Measurements from ENCODE around the gene TBP.

TBP gene

DNA sequence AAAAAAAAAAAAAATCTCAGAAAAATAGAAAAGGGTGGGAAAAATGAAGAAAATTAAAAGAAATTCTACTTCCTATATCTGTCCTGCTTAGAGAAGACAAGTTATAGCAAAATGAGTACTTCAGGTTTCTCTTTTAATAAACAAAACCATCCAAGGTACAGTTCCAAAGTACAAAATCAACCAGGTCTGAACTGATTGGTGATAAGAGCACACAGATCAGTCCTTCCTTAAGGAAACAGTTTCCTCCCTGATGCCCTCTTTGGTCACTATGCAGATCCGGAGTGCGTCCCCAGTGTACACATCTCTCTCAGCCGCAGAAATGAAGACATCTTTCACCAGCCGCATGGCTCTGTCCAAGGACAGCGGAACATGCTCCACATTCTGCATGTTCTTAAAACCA lies 19.2 kb upstream of the TBP start:
- DNase-seq (ENCODE audit: low read depth in 2 of 2) = no peak

DNA sequence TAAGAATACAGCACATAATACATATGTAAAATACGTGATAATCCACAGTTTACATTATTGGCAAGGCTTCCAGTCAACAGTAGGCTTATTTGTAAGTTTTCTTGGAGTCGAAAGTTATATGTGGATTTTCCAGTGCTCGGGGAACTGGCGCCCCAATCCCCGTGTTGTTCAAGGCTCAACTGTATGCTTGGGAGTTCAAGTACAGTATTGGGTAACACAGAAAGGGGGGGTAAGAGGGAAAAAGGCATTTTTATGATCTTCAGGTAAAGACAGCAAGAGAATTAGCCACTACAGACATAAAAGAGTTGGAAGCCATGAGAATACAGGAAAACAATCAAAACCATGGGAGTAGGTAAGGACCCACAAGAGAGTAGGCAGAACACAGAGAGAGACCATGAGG lies 17.5 kb upstream of the TBP start:
- DNase-seq (ENCODE audit: low read depth in 2 of 2) = no peak

DNA sequence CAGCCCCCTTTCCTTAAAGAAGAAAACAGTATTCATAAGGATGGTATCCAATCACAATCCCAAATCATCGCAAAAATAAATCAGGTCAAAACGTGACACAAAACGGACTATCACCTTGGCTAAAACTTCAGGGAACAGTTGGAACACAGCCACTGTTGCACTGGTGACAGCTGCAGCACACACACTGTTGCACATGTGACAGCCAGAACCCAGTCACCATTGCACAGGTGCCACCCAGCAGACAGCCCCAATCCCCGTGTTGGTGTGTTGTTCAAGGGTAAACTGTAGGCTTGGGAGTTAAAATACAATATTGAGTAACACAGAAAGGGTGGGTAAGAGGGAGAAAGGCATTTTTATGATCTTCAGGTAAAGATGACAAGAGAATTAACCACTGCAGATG lies 16.8 kb upstream of the TBP start:
- DNase-seq (ENCODE audit: low read depth in 2 of 2) = no peak

DNA sequence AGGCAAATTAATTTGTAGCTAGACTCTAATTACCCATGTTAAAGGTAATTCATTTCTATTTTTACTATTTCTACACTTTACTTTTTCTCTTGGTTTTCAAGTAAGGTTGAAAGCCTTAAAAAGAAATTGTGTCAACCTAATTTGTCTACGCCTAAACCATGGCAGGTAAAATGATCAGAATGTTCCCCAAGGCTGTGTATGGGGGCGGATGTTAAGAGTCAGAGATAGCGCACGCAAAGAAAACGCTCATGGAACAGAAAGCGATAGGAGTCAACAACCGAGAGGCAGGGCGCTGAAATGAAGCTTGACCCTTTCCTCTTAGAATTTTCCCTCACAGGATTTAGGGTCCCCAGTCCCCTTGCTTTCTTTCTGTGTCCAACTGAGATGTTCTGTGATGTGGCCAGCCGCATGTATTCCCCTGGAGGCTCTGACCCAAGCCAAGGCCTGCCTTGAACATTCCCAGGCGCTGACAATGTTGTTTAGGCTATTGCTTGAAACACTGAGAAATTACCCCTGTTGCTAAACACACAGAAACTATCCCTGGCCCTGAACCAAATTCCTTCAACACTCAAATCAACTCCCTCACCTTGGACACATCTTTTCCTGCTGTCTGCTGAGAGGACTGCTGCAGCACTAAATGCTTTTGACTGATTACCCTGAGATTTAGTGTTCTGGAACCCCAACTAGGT lies 12.0 kb upstream of the TBP start:
- no peak for DNase-seq (ENCODE audit: low read depth in 2 of 2)

GRCh38 chr6:170545405-170545804 lies 8.8 kb upstream of the TBP start:
- no peak for DNase-seq (ENCODE audit: low read depth in 2 of 2)

- DNase-seq (ENCODE audit: low read depth in 2 of 2) = peak; percentile 69 to 74
Observed at GRCh38 chr6:170552765-170553533, 1.2 kb upstream of the TBP start, which contains the start of gene PSMB1. Gene PSMB1 (minus strand): TSS chr6:170553307. CDS start chr6:170553242, 65 bp downstream.

- no peak for DNase-seq (ENCODE audit: low read depth in 2 of 2)
Observed at GRCh38 chr6:170553534-170554012, 596 bp upstream of the TBP start.

DNA sequence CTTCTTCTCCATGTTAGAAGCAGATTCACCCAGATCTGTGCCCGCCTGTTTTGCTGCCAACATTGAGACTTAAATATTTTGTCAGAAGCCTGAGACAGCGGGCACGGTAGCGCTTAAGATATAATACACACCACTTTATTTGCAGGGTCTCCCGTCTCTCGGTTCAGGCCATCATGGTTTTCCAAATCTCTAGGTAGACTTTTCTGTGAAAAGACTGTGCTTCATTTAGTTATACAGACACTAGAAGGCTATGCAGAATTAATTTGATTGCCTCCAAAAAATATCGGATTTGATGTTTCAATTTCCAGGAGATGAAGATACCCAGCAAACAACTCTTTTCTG lies 598 bp downstream of the TBP start:
- no peak for DNase-seq (ENCODE audit: low read depth in 2 of 2)

- no peak for DNase-seq (ENCODE audit: low read depth in 2 of 2)
Observed at GRCh38 chr6:170555305-170555704, 1.1 kb downstream of the TBP start.

DNA sequence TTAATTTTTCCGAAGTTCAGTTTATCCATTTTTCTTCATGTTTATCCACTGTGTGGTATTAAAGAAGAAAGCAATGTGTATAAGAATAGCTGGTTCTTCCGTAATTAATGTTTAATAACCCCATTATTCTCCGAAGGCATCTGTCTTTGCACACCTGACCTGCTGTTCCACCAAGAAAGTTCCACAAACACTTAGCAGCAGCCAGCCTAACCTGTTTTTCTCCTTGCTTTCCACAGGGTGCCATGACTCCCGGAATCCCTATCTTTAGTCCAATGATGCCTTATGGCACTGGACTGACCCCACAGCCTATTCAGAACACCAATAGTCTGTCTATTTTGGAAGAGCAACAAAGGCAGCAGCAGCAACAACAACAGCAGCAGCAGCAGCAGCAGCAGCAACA lies 7.4 kb downstream of the TBP start:
- no peak for DNase-seq (ENCODE audit: low read depth in 2 of 2)

GRCh38 chr6:170564936-170565530 lies 10.9 kb downstream of the TBP start:
- DNase-seq (ENCODE audit: low read depth in 2 of 2) = no peak

GRCh38 chr6:170572704-170573466 lies 18.7 kb downstream of the TBP start:
- DNase-seq (ENCODE audit: low read depth in 2 of 2) = no peak

DNA sequence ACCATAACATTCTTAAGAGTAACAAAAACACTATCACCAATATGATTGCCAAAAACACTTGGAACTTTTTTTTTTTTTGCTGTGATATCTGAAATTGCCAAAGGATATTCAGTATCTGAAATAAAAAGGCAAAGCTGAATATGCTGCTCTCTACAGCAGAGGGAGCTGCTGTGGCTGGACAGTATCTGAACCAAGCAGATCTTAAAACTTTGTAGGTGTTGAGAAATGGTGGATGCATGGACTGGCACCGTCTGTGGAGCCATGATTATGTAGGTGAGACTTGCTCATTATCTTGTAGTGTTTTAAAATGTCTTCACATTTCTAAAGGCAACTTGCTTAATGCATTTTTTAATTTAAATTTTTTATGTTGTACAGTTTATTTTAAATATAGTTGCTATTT lies 21.1 kb downstream of the TBP start:
- no peak for DNase-seq (ENCODE audit: low read depth in 2 of 2)

GRCh38 chr6:170578909-170579308 lies 24.7 kb downstream of the TBP start:
- no peak for DNase-seq (ENCODE audit: low read depth in 2 of 2)

GRCh38 chr6:170583756-170584180 lies 29.6 kb downstream of the TBP start:
- DNase-seq (ENCODE audit: low read depth in 2 of 2) = no peak

DNA sequence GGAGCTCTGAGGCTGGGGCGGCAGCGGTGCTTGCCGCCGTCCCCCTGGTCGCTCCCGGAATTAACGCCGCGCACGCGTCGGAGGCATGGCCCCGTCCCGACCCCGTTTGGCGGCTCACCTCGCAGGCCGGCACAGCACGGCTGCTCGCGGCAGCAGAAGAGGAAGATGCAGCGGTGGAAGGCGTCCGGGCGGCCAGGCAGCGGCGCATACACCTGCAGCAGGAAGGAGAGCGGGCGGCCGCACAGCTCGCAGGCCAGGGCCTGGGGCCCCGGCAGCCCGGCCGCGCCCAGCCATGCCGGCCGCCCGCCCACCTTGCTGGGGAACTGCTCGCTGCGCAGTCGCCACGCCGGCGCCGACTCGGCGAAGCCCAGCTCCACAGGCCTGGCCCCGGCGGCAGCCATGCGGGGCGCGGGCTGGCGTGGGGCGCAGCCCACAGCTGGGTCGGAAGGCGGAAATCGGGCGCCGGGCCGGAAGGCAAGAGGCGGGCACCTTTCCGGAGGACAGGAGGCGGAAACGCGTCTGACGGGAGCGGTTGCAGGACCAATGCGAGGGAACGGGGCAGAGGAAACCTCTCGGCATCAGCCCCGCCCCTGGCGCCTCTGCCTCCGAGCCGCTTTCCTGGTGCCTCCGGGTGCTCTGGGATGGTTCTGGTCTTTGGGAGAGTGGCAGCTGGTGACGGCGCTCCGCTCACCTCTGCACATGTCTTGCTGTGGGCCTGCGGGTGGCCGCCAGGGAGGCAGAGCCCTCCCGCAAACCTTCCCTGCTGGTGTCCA lies 30.2 kb downstream of the TBP start, which contains the start of gene PDCD2:
Gene PDCD2 (minus strand): TSS at position 457 of the 773 bp plus-strand sequence. CDS start 56 bp downstream, at position 401.
- DNase-seq (ENCODE audit: low read depth in 2 of 2) = peak; percentile 88 to 89

- no peak for DNase-seq (ENCODE audit: low read depth in 2 of 2)
Observed at GRCh38 chr6:170584954-170585498, 30.9 kb downstream of the TBP start.

- DNase-seq (ENCODE audit: low read depth in 2 of 2) = no peak
Observed at GRCh38 chr6:170590725-170591124, 36.6 kb downstream of the TBP start.

DNA sequence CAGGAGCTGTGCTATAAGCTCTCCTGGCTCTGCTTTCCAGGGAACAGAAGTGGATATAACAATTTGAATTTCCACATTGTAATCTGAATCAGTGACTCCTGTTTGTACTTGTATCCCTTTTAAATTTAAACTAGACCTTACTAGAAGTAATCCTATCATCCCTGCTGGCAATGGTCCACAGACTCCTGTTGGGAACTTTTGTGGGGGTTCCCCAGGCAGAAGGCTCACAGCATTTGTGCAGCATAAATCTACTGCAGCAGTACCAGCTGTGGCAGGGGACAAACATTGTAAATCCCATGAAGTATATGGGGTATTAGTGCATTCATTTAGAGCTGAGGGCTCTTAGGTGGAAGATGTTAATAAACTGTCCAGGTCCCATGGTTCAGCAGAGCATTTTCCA lies 42.3 kb downstream of the TBP start:
- no peak for DNase-seq (ENCODE audit: low read depth in 2 of 2)

- no peak for DNase-seq (ENCODE audit: low read depth in 2 of 2)
Observed at GRCh38 chr6:170597278-170597677, 43.1 kb downstream of the TBP start.
